ENCODE data around the gene GPC3.

The GPC3 gene

GRCh38 chrX:133881893-133882292 is 103.5 kb downstream of the GPC3 start:
- TF ChIP-seq CTCF (conservative IDR thresholded peaks at IDR 0.05) (no peak), ZFX (IDR thresholded peaks at IDR 0.05) (no peak)
- H3K27ac ChIP-seq, result no peak overlapping the region

- no peak overlapping the region for H3K27ac ChIP-seq
- TF ChIP-seq CTCF (conservative IDR thresholded peaks at IDR 0.05) (no peak), ZFX (IDR thresholded peaks at IDR 0.05) (no peak)
Observed at GRCh38 chrX:133881007-133881406, 104.4 kb downstream of the GPC3 start.

GRCh38 chrX:133880032-133880443 is 105.4 kb downstream of the GPC3 start:
- no peak for TF ChIP-seq CTCF (conservative IDR thresholded peaks at IDR 0.05)
- no peak for TF ChIP-seq ZFX (IDR thresholded peaks at IDR 0.05)

GRCh38 chrX:133878710-133879109 is 106.7 kb downstream of the GPC3 start:
- H3K27ac ChIP-seq, result no peak overlapping the region
- TF ChIP-seq ZFX (IDR thresholded peaks at IDR 0.05) (no peak), CTCF (conservative IDR thresholded peaks at IDR 0.05) (no peak)

More at GRCh38 chrX:133880032-133880443, 105.4 kb downstream of the GPC3 start:
- no peak overlapping the region for H3K27ac ChIP-seq

- TF ChIP-seq CTCF (conservative IDR thresholded peaks at IDR 0.05) (no peak), ZFX (IDR thresholded peaks at IDR 0.05) (no peak)
- H3K27ac ChIP-seq, result no peak overlapping the region
Observed at GRCh38 chrX:133876646-133877045, 108.7 kb downstream of the GPC3 start.

GRCh38 chrX:133869270-133869669 is 116.1 kb downstream of the GPC3 start:
- TF ChIP-seq ZFX (IDR thresholded peaks at IDR 0.05) (no peak), CTCF (conservative IDR thresholded peaks at IDR 0.05) (no peak)
- H3K27ac ChIP-seq, result no peak overlapping the region

GRCh38 chrX:133868682-133869081 is 116.7 kb downstream of the GPC3 start:
- H3K27ac ChIP-seq, result no peak overlapping the region
- TF ChIP-seq ZFX (IDR thresholded peaks at IDR 0.05) (no peak), CTCF (conservative IDR thresholded peaks at IDR 0.05) (no peak)

All from C4-2B (cell line).